ENCODE measurements around the gene URGCP.
"Not testable (repeated sequence)": the region's sequence is repeated elsewhere in the genome, so short reads cannot be mapped to it uniquely, and the experiment has no call there.

The URGCP gene

GRCh38 chr7:43914795-43915194 lies 8.4 kb upstream of the URGCP start:
- Histone ChIP-seq H3K36me3 (ENCODE audit: control insufficient read depth, insufficient read depth, low read length) (peaks cover 1% of the 10 kb centered on the region), H3K4me3 (replicated peaks; ENCODE audit: low read depth, low read length) (no peak overlapping the region), H3K27me3 (replicated peaks; ENCODE audit: control insufficient read depth, insufficient read depth, low read length) (no peaks in the 10 kb centered on the region)
- no peak for DNase-seq (ENCODE audit: extremely low read depth, insufficient read length)
- TF ChIP-seq CTCF (IDR thresholded peaks at IDR 0.05; ENCODE audit: insufficient read depth, low read length, poor library complexity, severe bottlenecking), result no peak

- Histone ChIP-seq H3K36me3 (ENCODE audit: control insufficient read depth, insufficient read depth, low read length) (peaks cover 3% of the 10 kb centered on the region; the same call in 1 of the 2 replicates), H3K4me3 (replicated peaks; ENCODE audit: low read depth, low read length) (peak overlapping the region; percentile 77), H3K27me3 (replicated peaks; ENCODE audit: control insufficient read depth, insufficient read depth, low read length) (no peaks in the 10 kb centered on the region)
- peak; percentile 40 for DNase-seq (ENCODE audit: extremely low read depth, insufficient read length)
- no peak for TF ChIP-seq CTCF (IDR thresholded peaks at IDR 0.05; ENCODE audit: insufficient read depth, low read length, poor library complexity, severe bottlenecking)
Observed at GRCh38 chr7:43905956-43906330, 453 bp downstream of the URGCP start.

GRCh38 chr7:43905209-43905946 lies 1.0 kb downstream of the URGCP start:
- no peak for TF ChIP-seq CTCF (IDR thresholded peaks at IDR 0.05; ENCODE audit: insufficient read depth, low read length, poor library complexity, severe bottlenecking)
- DNase-seq (ENCODE audit: extremely low read depth, insufficient read length), result no peak
- H3K36me3 ChIP-seq (ENCODE audit: control insufficient read depth, insufficient read depth, low read length), result peaks cover 3% of the 10 kb centered on the region; the same call in 1 of the 2 replicates

GRCh38 chr7:43904533-43905208 lies 1.7 kb downstream of the URGCP start:
- DNase-seq (ENCODE audit: extremely low read depth, insufficient read length), result no peak
- TF ChIP-seq CTCF (IDR thresholded peaks at IDR 0.05; ENCODE audit: insufficient read depth, low read length, poor library complexity, severe bottlenecking), result no peak
- H3K27me3 ChIP-seq (replicated peaks; ENCODE audit: control insufficient read depth, insufficient read depth, low read length), result no peaks in the 10 kb centered on the region
- peaks cover 3% of the 10 kb centered on the region; the same call in 1 of the 2 replicates for H3K36me3 ChIP-seq (ENCODE audit: control insufficient read depth, insufficient read depth, low read length)
- H3K4me3 ChIP-seq (replicated peaks; ENCODE audit: low read depth, low read length), result no peak overlapping the region

More at GRCh38 chr7:43905209-43905946, 1.0 kb downstream of the URGCP start:
- H3K4me3 ChIP-seq (replicated peaks; ENCODE audit: low read depth, low read length), result peak overlapping the region; percentile 77
- H3K27me3 ChIP-seq (replicated peaks; ENCODE audit: control insufficient read depth, insufficient read depth, low read length), result no peaks in the 10 kb centered on the region

GRCh38 chr7:43902542-43903054 lies 3.8 kb downstream of the URGCP start:
- no peak for TF ChIP-seq CTCF (IDR thresholded peaks at IDR 0.05; ENCODE audit: insufficient read depth, low read length, poor library complexity, severe bottlenecking)
- H3K36me3 ChIP-seq (ENCODE audit: control insufficient read depth, insufficient read depth, low read length), result peaks cover 3% of the 10 kb centered on the region; the same call in 1 of the 2 replicates

GRCh38 chr7:43898571-43898970 lies 7.8 kb downstream of the URGCP start:
- not testable (repeated sequence) for H3K36me3 ChIP-seq (ENCODE audit: control insufficient read depth, insufficient read depth, low read length); H3K27me3 ChIP-seq (replicated peaks; ENCODE audit: control insufficient read depth, insufficient read depth, low read length); H3K4me3 ChIP-seq (replicated peaks; ENCODE audit: low read depth, low read length); DNase-seq (ENCODE audit: extremely low read depth, insufficient read length)

More at GRCh38 chr7:43902542-43903054, 3.8 kb downstream of the URGCP start:
- no peak for DNase-seq (ENCODE audit: extremely low read depth, insufficient read length)
- Histone ChIP-seq H3K4me3 (replicated peaks; ENCODE audit: low read depth, low read length) (no peak overlapping the region), H3K27me3 (replicated peaks; ENCODE audit: control insufficient read depth, insufficient read depth, low read length) (no peaks in the 10 kb centered on the region)

Measured in GM06990 (cell line).